ENCODE data around the gene SMPD3.

- TF ChIP-seq CTCF (IDR thresholded peaks at IDR 0.05; ENCODE audit: insufficient read depth, low read length) (no peak), POLR2AphosphoS5 (IDR thresholded peaks at IDR 0.05; ENCODE audit: low read depth) (no peak), GABPA (IDR thresholded peaks at IDR 0.05; ENCODE audit: low read depth) (no peak), REST (IDR thresholded peaks at IDR 0.05; ENCODE audit: insufficient replicate concordance, low read depth) (no peak), SPI1 (IDR thresholded peaks at IDR 0.05; ENCODE audit: borderline replicate concordance, low read depth) (no peak)
Measured at GRCh38 chr16:68426347-68426652, 22.0 kb downstream of the SMPD3 start.

Data from HL-60 (cell line).